ENCODE results near the gene HAGHL. TPM values are rescaled to one million over a fixed set of nuclear protein-coding genes. Genes with fewer than 3 reads are reported as not detected.

The HAGHL gene
- total RNA-seq, 1 experiment from 2014 or later = 74.8 TPM

DNA sequence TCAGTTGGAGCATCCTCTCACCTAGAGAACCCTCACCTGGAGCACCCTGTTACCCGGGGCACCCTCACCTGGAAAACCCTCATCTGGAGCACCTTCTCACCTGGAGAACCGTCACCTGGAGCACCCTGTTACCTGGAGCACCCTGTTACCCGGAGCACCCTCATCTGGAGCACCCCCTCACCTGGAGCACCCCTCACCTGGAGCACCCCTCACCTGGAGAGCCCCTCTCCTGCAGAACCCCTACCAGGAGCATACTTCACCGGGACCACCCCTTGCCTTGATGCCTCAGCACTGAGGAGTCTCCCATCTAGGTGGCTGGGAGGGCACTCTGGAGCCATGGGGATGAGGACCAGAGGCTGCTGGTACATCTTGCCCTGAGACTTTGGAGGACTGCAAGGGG lies 17.9 kb upstream of the HAGHL start:
- H3K79me2 ChIP-seq (ENCODE audit: insufficient read depth, low read length) = peaks cover 11% of the 10 kb centered on the region
- RAD21 ChIA-PET (ENCODE audit: low non-redundant PET in 1 of 2, low total read pairs in 2 of 2, uncharacterized antibody in 2 of 2, unreplicated experiment in 2 of 2) = no interaction called here
- H3K4me3 ChIP-seq (replicated peaks in 1 of 2; ENCODE audit: low read depth in 1 of 2, low read length in 2 of 2) = no peak overlapping the region
- no peaks in the 10 kb centered on the region for H3K36me3 ChIP-seq (ENCODE audit: control insufficient read depth in 1 of 2, insufficient read depth in 2 of 2, low read length in 2 of 2)
- DNase-seq (ENCODE audit: low read depth, low spot score) (no peak), ATAC-seq (no peak)
- POLR2A ChIA-PET = no interaction called here
- peaks cover 10 to 52% of the 10 kb centered on the region in 2 experiments for H3K4me1 ChIP-seq (ENCODE audit: control insufficient read depth in 1 of 2, insufficient read depth in 2 of 2, low read length in 2 of 2)
- no peaks in the 10 kb centered on the region for H3K9me3 ChIP-seq (ENCODE audit: control insufficient read depth in 1 of 2, insufficient read depth in 1 of 2, low read depth in 1 of 2, low read length in 2 of 2)
- CTCF ChIA-PET = no interaction called here
- no peak for TF ChIP-seq ZFX (IDR thresholded peaks at IDR 0.05)
- TF ChIP-seq ZNF274 (IDR thresholded peaks at IDR 0.05; ENCODE audit: low read depth, low read length) = no peak
- no peak for TF ChIP-seq POLR2A (IDR thresholded peaks at IDR 0.05; ENCODE audit: borderline replicate concordance, extremely low read depth, insufficient read depth, insufficient read length)
- TF ChIP-seq CEBPB (IDR thresholded peaks at IDR 0.05; ENCODE audit: low read depth) = no peak
- TF ChIP-seq ELF1 (IDR thresholded peaks at IDR 0.05; ENCODE audit: borderline replicate concordance, low read depth) = no peak
- TF ChIP-seq EGR1 (IDR thresholded peaks at IDR 0.05; ENCODE audit: low read depth) = no peak
- TF ChIP-seq, protein P1, sequence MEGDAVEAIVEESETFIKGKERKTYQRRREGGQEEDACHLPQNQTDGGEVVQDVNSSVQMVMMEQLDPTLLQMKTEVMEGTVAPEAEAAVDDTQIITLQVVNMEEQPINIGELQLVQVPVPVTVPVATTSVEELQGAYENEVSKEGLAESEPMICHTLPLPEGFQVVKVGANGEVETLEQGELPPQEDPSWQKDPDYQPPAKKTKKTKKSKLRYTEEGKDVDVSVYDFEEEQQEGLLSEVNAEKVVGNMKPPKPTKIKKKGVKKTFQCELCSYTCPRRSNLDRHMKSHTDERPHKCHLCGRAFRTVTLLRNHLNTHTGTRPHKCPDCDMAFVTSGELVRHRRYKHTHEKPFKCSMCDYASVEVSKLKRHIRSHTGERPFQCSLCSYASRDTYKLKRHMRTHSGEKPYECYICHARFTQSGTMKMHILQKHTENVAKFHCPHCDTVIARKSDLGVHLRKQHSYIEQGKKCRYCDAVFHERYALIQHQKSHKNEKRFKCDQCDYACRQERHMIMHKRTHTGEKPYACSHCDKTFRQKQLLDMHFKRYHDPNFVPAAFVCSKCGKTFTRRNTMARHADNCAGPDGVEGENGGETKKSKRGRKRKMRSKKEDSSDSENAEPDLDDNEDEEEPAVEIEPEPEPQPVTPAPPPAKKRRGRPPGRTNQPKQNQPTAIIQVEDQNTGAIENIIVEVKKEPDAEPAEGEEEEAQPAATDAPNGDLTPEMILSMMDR (IDR thresholded peaks at IDR 0.05 in 2 of 3, conservative IDR thresholded peaks at IDR 0.05 in 1 of 3; ENCODE audit: borderline replicate concordance in 1 of 3, insufficient read depth in 1 of 3, low read depth in 2 of 3, low read length in 2 of 3) = no peak
- TF ChIP-seq, protein P2, sequence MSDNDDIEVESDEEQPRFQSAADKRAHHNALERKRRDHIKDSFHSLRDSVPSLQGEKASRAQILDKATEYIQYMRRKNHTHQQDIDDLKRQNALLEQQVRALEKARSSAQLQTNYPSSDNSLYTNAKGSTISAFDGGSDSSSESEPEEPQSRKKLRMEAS (IDR thresholded peaks at IDR 0.05) = no peak
- H3K9me2 ChIP-seq (ENCODE audit: insufficient read depth) = no peaks in the 10 kb centered on the region
- H2AFZ ChIP-seq (ENCODE audit: low read depth, low read length, poor library complexity, severe bottlenecking) = no peak overlapping the region
- no peak overlapping the region for H3K27ac ChIP-seq (ENCODE audit: low read depth, low read length)
- no TSS peak for BruUV-seq (replicated peaks)
- H3K4me2 ChIP-seq (ENCODE audit: low read length) = no peak overlapping the region
- H3K27me3 ChIP-seq (ENCODE audit: insufficient read depth, low read length) = no peaks in the 10 kb centered on the region
- H3K9ac ChIP-seq (ENCODE audit: low read length) = no peak overlapping the region
- H4K20me1 ChIP-seq (ENCODE audit: insufficient read depth) = no peaks in the 10 kb centered on the region
- intact Hi-C loops (cut with micrococcal nuclease) = no loop called here
